A549 (cell line): ENCODE results near the gene WDCP.

Source experiments
- EHF ChIP-seq: fragments of 250-450 bp; sonication (Bioruptor Pico); IDR thresholded peaks from 2 replicates; pipeline ENCODE4 v1.5.0; 2020; ENCODE audit warnings: mild to moderate bottlenecking
- EP300 ChIP-seq, 2 experiments: fragments of >200 bp; sonication (Bioruptor Twin); formaldehyde crosslinking; IDR thresholded peaks; 2 replicates in 1 of 2; 3 replicates in 1 of 2; pipeline ENCODE4 v1.6.1; 2016 to 2017
- MAFK ChIP-seq: fragments of 450-650 bp; IDR thresholded peaks from 2 replicates; pipeline ENCODE4 v1.6.1; 2014; ENCODE audit not compliant: partially characterized antibody
- NPAS2 ChIP-seq: fragments of 250-450 bp; sonication (Bioruptor Pico); IDR thresholded peaks from 2 replicates; pipeline ENCODE4 v1.8.0; 2022; ENCODE audit warnings: mild to moderate bottlenecking, moderate library complexity, borderline replicate concordance
- POLR2A ChIP-seq: IDR thresholded peaks from 2 replicates; pipeline ENCODE4 v1.6.1; 2012; ENCODE audit warnings: mild to moderate bottlenecking, low read length
- RCOR1 ChIP-seq: fragments of 150-350 bp; IDR thresholded peaks from 2 replicates; pipeline ENCODE4 v1.6.1; 2014; ENCODE audit warnings: antibody characterized with exemption, low read length, low read depth
- RFX5 ChIP-seq: fragments of 450-650 bp; IDR thresholded peaks from 2 replicates; pipeline ENCODE4 v1.7.1; 2014; ENCODE audit warnings: antibody characterized with exemption, mild to moderate bottlenecking, moderate library complexity
- TF ChIP-seq, protein P1 (sequence below): fragments of >200 bp; sonication (Bioruptor Twin); formaldehyde crosslinking; IDR thresholded peaks from 3 replicates; pipeline ENCODE4 v1.5.1; 2016
- TF ChIP-seq, protein P2 (sequence below): fragments of >200 bp; sonication (Bioruptor Twin); formaldehyde crosslinking; IDR thresholded peaks from 2 replicates; pipeline ENCODE4 v1.6.1; 2016
- TF ChIP-seq, protein P3 (sequence below): fragments of 450-650 bp; IDR thresholded peaks from 2 replicates; pipeline ENCODE4 v1.6.1; 2014; ENCODE audit warnings: antibody characterized with exemption

DNA sequence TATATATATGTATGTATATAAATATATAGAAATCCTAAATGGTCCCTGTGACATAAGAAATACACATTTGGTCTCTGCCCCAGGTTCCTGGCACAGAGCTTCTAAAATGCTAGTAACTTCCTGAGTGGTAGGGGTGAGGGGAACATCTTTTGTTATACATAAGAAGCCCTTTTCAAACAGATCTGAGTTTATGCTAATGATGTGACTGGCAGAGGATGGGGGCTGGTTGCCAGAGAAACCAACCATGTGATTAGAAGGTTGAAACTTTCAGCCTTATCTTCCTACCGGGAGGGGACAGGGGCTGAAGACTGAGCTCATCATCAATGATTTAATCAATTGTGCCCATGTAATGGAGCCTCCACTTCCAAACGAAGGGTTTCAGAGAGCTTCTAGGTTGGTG is 21.0 kb downstream of the WDCP start:
- no peak for TF ChIP-seq POLR2A
- TF ChIP-seq, protein P1, sequence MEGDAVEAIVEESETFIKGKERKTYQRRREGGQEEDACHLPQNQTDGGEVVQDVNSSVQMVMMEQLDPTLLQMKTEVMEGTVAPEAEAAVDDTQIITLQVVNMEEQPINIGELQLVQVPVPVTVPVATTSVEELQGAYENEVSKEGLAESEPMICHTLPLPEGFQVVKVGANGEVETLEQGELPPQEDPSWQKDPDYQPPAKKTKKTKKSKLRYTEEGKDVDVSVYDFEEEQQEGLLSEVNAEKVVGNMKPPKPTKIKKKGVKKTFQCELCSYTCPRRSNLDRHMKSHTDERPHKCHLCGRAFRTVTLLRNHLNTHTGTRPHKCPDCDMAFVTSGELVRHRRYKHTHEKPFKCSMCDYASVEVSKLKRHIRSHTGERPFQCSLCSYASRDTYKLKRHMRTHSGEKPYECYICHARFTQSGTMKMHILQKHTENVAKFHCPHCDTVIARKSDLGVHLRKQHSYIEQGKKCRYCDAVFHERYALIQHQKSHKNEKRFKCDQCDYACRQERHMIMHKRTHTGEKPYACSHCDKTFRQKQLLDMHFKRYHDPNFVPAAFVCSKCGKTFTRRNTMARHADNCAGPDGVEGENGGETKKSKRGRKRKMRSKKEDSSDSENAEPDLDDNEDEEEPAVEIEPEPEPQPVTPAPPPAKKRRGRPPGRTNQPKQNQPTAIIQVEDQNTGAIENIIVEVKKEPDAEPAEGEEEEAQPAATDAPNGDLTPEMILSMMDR: no peak
- no peak for TF ChIP-seq EP300 (IDR thresholded peaks at IDR 0.05)
- no peak for TF ChIP-seq NPAS2 (CRISPR knock-in tag)
- TF ChIP-seq EHF (CRISPR knock-in tag): no peak
- TF ChIP-seq RFX5: no peak
- no peak for TF ChIP-seq MAFK
- TF ChIP-seq, protein P2, sequence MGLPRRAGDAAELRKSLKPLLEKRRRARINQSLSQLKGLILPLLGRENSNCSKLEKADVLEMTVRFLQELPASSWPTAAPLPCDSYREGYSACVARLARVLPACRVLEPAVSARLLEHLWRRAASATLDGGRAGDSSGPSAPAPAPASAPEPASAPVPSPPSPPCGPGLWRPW: no peak
- TF ChIP-seq, protein P3, sequence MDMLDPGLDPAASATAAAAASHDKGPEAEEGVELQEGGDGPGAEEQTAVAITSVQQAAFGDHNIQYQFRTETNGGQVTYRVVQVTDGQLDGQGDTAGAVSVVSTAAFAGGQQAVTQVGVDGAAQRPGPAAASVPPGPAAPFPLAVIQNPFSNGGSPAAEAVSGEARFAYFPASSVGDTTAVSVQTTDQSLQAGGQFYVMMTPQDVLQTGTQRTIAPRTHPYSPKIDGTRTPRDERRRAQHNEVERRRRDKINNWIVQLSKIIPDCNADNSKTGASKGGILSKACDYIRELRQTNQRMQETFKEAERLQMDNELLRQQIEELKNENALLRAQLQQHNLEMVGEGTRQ: no peak
- TF ChIP-seq RCOR1: no peak
